ENCODE data around the gene LAD1.

The LAD1 gene

DNA sequence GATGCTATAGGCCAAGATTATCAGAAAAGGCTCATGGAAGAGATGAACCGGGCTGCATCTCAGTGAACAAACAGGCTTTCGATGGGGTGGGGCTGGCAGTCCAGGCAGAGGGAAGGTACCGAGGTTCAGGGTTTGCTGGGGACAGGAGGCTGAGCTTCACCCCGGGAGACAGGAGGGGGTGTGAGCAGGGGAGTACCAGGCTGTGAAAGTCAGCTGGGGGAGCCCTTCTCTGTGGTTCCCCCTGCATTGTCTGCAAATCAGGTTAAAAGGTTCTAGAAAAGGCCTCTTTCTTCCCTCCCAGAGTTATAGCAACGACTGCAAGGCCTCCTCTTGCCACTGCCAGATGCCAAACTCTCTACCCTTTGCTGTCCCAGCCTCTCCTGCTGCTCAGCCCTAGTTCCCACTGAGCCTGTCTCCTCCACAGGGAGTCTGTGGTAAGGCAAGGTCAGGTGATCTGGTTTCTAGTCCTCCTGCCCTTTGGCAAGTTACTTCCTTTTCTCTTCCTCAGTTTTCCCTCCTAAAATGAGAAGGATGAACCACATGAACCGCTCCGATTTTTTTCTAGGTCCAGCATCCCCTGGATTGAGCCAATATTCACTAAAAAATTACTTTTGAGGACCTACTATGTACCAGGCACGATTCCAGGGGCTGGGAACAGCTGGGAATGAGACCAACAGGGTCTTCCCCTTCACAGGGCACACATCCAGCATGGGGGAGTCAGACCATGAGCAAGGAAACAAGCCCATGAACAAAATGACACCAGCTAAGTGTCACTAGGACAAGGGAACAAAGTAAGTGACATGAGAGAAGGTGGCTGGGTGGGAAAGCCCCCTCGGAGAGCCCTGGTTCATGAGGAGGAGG, 7.2 kb downstream of the LAD1 start:
- TF ChIP-seq, protein P1, sequence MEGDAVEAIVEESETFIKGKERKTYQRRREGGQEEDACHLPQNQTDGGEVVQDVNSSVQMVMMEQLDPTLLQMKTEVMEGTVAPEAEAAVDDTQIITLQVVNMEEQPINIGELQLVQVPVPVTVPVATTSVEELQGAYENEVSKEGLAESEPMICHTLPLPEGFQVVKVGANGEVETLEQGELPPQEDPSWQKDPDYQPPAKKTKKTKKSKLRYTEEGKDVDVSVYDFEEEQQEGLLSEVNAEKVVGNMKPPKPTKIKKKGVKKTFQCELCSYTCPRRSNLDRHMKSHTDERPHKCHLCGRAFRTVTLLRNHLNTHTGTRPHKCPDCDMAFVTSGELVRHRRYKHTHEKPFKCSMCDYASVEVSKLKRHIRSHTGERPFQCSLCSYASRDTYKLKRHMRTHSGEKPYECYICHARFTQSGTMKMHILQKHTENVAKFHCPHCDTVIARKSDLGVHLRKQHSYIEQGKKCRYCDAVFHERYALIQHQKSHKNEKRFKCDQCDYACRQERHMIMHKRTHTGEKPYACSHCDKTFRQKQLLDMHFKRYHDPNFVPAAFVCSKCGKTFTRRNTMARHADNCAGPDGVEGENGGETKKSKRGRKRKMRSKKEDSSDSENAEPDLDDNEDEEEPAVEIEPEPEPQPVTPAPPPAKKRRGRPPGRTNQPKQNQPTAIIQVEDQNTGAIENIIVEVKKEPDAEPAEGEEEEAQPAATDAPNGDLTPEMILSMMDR (IDR thresholded peaks at IDR 0.05; ENCODE audit: low read depth, low read length, missing control alignments), result no peak
- Histone ChIP-seq H3K4me3 (ENCODE audit: low read depth, low read length) (no peak overlapping the region), H3K27ac (no peak overlapping the region), H3K36me3 (replicated peaks) (no peaks in the 10 kb centered on the region), H3K27me3 (replicated peaks) (peaks cover 4% of the 10 kb centered on the region)
- no peak for DNase-seq
- in situ Hi-C loops (cut with HindIII; ENCODE audit: low pct_ligation_motif_present, low sequenced_read_pairs), result no loop called here

DNA sequence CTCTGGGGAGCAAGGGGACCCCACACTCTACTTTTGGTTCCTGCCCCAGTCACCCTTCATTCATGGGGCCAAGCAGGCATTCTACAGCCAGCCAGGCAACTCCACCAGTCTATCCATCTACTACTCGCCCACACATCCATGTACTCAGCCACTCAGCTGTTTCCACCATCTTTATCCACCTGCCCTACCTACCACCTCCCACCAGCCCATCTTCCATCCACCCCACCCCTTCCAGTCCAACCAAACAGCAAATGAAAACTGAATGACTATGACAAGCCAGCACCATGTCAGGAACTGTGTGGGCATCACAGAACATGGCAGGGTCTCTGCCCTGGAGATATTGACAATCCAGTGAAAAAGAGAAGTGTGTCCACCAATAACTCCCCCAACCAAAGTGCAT, 7.9 kb downstream of the LAD1 start:
- H3K27me3 ChIP-seq (replicated peaks), result peaks cover 9% of the 10 kb centered on the region
- TF ChIP-seq, protein P1 (IDR thresholded peaks at IDR 0.05; ENCODE audit: low read depth, low read length, missing control alignments), result no peak
- no peak overlapping the region for H3K4me3 ChIP-seq (ENCODE audit: low read depth, low read length)
- no peak for DNase-seq
- in situ Hi-C loops (cut with HindIII; ENCODE audit: low pct_ligation_motif_present, low sequenced_read_pairs), result no loop called here
- H3K36me3 ChIP-seq (replicated peaks), result no peaks in the 10 kb centered on the region
- H3K27ac ChIP-seq, result no peak overlapping the region

DNA sequence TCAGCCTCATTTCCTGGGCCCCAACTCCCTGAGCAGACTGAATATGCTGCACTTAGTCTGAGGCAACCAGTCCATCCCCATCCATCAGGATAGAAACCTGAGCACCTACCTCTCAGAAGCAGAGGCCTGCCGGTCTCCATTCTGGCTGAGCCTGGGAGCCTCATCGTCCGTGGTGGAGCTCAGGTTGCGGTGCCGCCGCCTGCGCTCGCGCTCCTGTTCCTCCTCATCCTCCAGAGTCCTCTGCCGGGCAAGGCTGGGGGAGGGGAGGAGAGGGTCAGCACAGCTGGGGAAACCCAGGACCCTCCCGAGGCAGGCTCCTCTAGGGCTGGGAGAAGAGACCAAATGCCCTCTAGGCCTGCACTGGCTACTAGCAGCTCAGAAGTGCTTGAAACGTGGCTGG, 10.1 kb downstream of the LAD1 start:
- TF ChIP-seq, protein P1 (IDR thresholded peaks at IDR 0.05; ENCODE audit: low read depth, low read length, missing control alignments), result no peak
- in situ Hi-C loops (cut with HindIII; ENCODE audit: low pct_ligation_motif_present, low sequenced_read_pairs), result no loop called here
- Histone ChIP-seq H3K36me3 (replicated peaks) (no peaks in the 10 kb centered on the region), H3K27me3 (replicated peaks) (peaks cover 8% of the 10 kb centered on the region), H3K27ac (no peak overlapping the region), H3K4me3 (ENCODE audit: low read depth, low read length) (no peak overlapping the region)
- DNase-seq, result no peak

DNA sequence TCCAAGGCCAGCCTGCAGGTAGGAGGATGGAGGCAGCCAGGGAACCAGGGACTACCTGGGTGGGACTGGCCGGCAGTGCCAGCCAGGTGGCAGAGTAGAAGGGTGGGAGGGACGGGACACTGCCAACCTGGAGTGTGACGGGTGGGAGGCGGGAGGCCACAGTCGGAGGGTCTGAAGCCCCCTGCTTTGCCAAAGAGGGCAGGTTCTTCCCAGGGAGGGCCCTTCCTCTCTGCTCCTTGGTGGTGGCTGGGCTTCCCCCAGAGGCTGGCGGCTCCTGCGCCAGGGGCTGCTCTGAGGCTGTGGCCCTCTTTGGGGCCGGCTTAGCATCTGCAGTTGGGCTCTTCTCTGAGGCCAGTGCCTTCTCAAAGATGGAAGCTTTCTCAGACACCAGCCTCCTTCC, 12.9 kb downstream of the LAD1 start:
- in situ Hi-C loops (cut with HindIII; ENCODE audit: low pct_ligation_motif_present, low sequenced_read_pairs), result no loop called here

DNA sequence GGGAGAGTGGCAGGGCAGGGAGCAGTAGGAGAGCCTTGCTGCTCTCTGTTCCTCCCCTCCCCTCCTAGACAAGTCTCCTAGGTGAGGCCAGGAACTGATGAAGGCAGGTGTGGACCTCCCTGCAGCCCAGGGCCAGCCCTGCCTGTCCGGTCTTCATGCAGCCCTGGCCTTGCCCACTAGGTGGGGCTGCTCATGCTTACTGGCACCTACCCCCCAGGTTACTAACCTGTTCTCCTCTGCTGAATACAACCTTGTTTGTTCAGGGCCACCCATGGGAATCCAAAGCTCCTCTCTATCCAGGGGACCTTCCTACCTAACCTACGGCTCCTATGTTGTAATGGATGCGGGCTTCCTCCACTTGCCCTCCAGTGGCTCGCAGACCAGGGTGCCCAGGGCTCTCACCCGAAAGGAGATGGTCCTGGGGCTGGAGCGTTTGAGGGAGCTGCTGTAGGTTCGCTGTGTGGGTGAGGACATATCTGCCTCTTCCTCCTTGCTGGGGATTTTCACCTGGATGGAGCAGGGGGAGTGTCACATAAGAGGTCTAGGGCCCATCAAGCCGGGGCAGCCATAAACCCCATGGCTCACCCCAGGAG, 13.7 kb downstream of the LAD1 start:
- Histone ChIP-seq H3K27me3 (replicated peaks) (peaks cover 6% of the 10 kb centered on the region), H3K4me3 (ENCODE audit: low read depth, low read length) (no peak overlapping the region), H3K27ac (no peak overlapping the region), H3K36me3 (replicated peaks) (no peaks in the 10 kb centered on the region)
- in situ Hi-C loops (cut with HindIII; ENCODE audit: low pct_ligation_motif_present, low sequenced_read_pairs), result no loop called here
- TF ChIP-seq, protein P1 (IDR thresholded peaks at IDR 0.05; ENCODE audit: low read depth, low read length, missing control alignments), result peak; percentile 98
- peak; percentile 37 for DNase-seq

More for the DNA sequence above, 12.9 kb downstream of the LAD1 start:
- Histone ChIP-seq H3K27ac (no peak overlapping the region), H3K36me3 (replicated peaks) (no peaks in the 10 kb centered on the region), H3K27me3 (replicated peaks) (peaks cover 6% of the 10 kb centered on the region), H3K4me3 (ENCODE audit: low read depth, low read length) (no peak overlapping the region)
- DNase-seq, result no peak
- TF ChIP-seq, protein P1 (IDR thresholded peaks at IDR 0.05; ENCODE audit: low read depth, low read length, missing control alignments), result no peak
